Activated CD4-positive, alpha-beta T cell treated with anti-CD3 and anti-CD28 coated beads for 48 hours (primary cell): ENCODE measurements around the gene NEXMIF.
A peak's percentile ranks its signal among the peaks of the same experiment; 100 is the strongest.
"Not testable (repeated sequence)": the region's sequence is repeated elsewhere in the genome, so short reads cannot be mapped to it uniquely, and the experiment has no call there.

Source experiments
- DNase-seq: peaks from one replicate; pipeline ENCODE4 v3.0.0-alpha.2; 2020

The NEXMIF gene

GRCh38 chrX:74925225-74926088, at the start of gene NEXMIF:
Gene NEXMIF, minus strand, starts transcription at chrX:74925452.
- peak; percentile 52 for DNase-seq

GRCh38 chrX:74961962-74962361, 36.7 kb upstream of the NEXMIF start:
- not testable (repeated sequence) for DNase-seq

- DNase-seq: no peak
These were observed 24.5 kb upstream of the NEXMIF start for GRCh38 chrX:74949717-74950116.

GRCh38 chrX:74940414-74940813, 15.2 kb upstream of the NEXMIF start:
- no peak for DNase-seq

GRCh38 chrX:74931214-74931613, 6.0 kb upstream of the NEXMIF start:
- no peak for DNase-seq

- DNase-seq: peak; percentile 53
These were observed 615 bp downstream of the NEXMIF start for GRCh38 chrX:74924449-74925224.

GRCh38 chrX:74923942-74924448, 1.3 kb downstream of the NEXMIF start:
- DNase-seq: peak; percentile 33

- no peak for DNase-seq
These were observed 2.2 kb downstream of the NEXMIF start for GRCh38 chrX:74922922-74923543.

GRCh38 chrX:74911494-74911893, 13.8 kb downstream of the NEXMIF start:
- DNase-seq: no peak

GRCh38 chrX:74906417-74906816, 18.8 kb downstream of the NEXMIF start:
- DNase-seq: no peak

- no peak for DNase-seq
These were observed 22.4 kb downstream of the NEXMIF start for GRCh38 chrX:74902806-74903205.

GRCh38 chrX:74892561-74892960, 32.7 kb downstream of the NEXMIF start:
- no peak for DNase-seq

- no peak for DNase-seq
These were observed 34.4 kb downstream of the NEXMIF start for GRCh38 chrX:74890676-74891430.

GRCh38 chrX:74882383-74882782, 42.9 kb downstream of the NEXMIF start:
- not testable (repeated sequence) for DNase-seq

- no peak for DNase-seq
These were observed 59.5 kb downstream of the NEXMIF start for GRCh38 chrX:74865725-74866124.

GRCh38 chrX:74853255-74853654, 72.0 kb downstream of the NEXMIF start:
- DNase-seq: no peak

GRCh38 chrX:74835566-74835965, 89.7 kb downstream of the NEXMIF start:
- no peak for DNase-seq

GRCh38 chrX:74819797-74820196, 105.5 kb downstream of the NEXMIF start:
- not testable (repeated sequence) for DNase-seq

- DNase-seq: no peak
These were observed 110.6 kb downstream of the NEXMIF start for GRCh38 chrX:74814681-74815080.

- DNase-seq: no peak
These were observed 120.7 kb downstream of the NEXMIF start for GRCh38 chrX:74804574-74804973.

GRCh38 chrX:74800062-74800461, 125.2 kb downstream of the NEXMIF start:
- no peak for DNase-seq

- no peak for DNase-seq
These were observed 127.8 kb downstream of the NEXMIF start for GRCh38 chrX:74797338-74797887.
